GM12878 (cell line): ENCODE measurements around the gene CA5A. TPM values are rescaled to one million over a fixed set of nuclear protein-coding genes. Genes with fewer than 3 reads are reported as not detected.

Source experiments
- ATF3 ChIP-seq: IDR thresholded peaks from 2 replicates; pipeline ENCODE4 v1.6.1; 2011; ENCODE audit warnings: low read depth, mild to moderate bottlenecking, low read length, moderate library complexity, borderline replicate concordance; ENCODE audit errors: extremely low read depth
- JUNB ChIP-seq: IDR thresholded peaks from 2 replicates; pipeline ENCODE4 v1.6.1; 2016; ENCODE audit warnings: antibody characterized with exemption, mild to moderate bottlenecking
- MAX ChIP-seq: IDR thresholded peaks from 2 replicates; pipeline ENCODE4 v1.6.1; 2012; ENCODE audit warnings: low read depth, low read length, improper control_type of control experiment
- MEF2B ChIP-seq: fragments of 450-650 bp; IDR thresholded peaks from 2 replicates; pipeline ENCODE4 v1.6.1; 2018; ENCODE audit warnings: mild to moderate bottlenecking, moderate library complexity; ENCODE audit not compliant: partially characterized antibody, poor library complexity, severe bottlenecking
- RAD51 ChIP-seq: fragments of 450-650 bp; IDR thresholded peaks from 2 replicates; pipeline ENCODE4 v1.6.1; 2016; ENCODE audit warnings: moderate library complexity, mild to moderate bottlenecking, inconsistent platforms
- SKIL ChIP-seq: fragments of 450-650 bp; IDR thresholded peaks from 2 replicates; pipeline ENCODE4 v1.6.1; 2017; ENCODE audit warnings: mild to moderate bottlenecking, low read depth, inconsistent platforms; ENCODE audit not compliant: poor library complexity, severe bottlenecking
- STAT1 ChIP-seq: fragments of 450-650 bp; conservative IDR thresholded peaks from 2 replicates; pipeline ENCODE4 v1.6.1; 2014; ENCODE audit warnings: antibody characterized with exemption, mild to moderate bottlenecking
- ZNF592 ChIP-seq: fragments of 450-650 bp; IDR thresholded peaks from 2 replicates; pipeline ENCODE4 v1.6.1; 2017; ENCODE audit warnings: mild to moderate bottlenecking, moderate library complexity
- ZNF622 ChIP-seq: fragments of 450-650 bp; IDR thresholded peaks from 2 replicates; pipeline ENCODE4 v1.6.1; 2017; ENCODE audit warnings: mild to moderate bottlenecking, inconsistent platforms
- polyA plus RNA-seq, 11 experiments: library from polyadenylated mRNA; depleted of rRNA in 4 of 11; unstranded in 6 of 11; stranded (reverse) in 5 of 11; fragments of >200 nt; fragmentation: Nextera tagmentation in 4 of 11; fragmentation: Illumina TruSeq in 1 of 11; extraction: Ambion mirVana in 4 of 11; extraction: Trizol in 1 of 11; gene quantifications; 1 replicate in 1 of 11; 2 replicates in 10 of 11; pipeline versions ENCODE4 v1.2.1 to v1.2.3, GENCODE V29; 2011 to 2016; ENCODE audit warnings: inconsistent platforms in 2 of 11, missing spikeins in 2 of 11, low read depth in 1 of 11
- total RNA-seq, 4 experiments: library from RNA; depleted of rRNA in 3 of 4; stranded (reverse); fragments of >200 nt in 3 of 4; fragmentation: Illumina TruSeq in 1 of 4; extraction: Trizol in 1 of 4; gene quantifications; 2 replicates each; pipeline versions ENCODE4 v1.2.1 to v1.2.3, GENCODE V29; 2013 to 2021
- TF ChIP-seq, protein P1 (sequence below): fragments of 450-650 bp; IDR thresholded peaks from 2 replicates; pipeline ENCODE4 v1.6.1; 2017; ENCODE audit warnings: mild to moderate bottlenecking
- TF ChIP-seq, protein P2 (sequence below): IDR thresholded peaks from 2 replicates; pipeline ENCODE4 v1.6.1; 2011; ENCODE audit warnings: borderline replicate concordance, low read depth, mild to moderate bottlenecking, moderate library complexity, low read length; ENCODE audit not compliant: insufficient read depth, poor library complexity, severe bottlenecking
- TF ChIP-seq, protein P3 (sequence below): fragments of 450-650 bp; IDR thresholded peaks from 2 replicates; pipeline ENCODE4 v1.6.1; 2017; ENCODE audit warnings: mild to moderate bottlenecking, moderate library complexity

CA5A gene
- total and polyA plus RNA-seq, 10 of the 15 experiments (the other 5 are each of a cell fraction or from before 2014, with no cell fraction given) = not detected

DNA sequence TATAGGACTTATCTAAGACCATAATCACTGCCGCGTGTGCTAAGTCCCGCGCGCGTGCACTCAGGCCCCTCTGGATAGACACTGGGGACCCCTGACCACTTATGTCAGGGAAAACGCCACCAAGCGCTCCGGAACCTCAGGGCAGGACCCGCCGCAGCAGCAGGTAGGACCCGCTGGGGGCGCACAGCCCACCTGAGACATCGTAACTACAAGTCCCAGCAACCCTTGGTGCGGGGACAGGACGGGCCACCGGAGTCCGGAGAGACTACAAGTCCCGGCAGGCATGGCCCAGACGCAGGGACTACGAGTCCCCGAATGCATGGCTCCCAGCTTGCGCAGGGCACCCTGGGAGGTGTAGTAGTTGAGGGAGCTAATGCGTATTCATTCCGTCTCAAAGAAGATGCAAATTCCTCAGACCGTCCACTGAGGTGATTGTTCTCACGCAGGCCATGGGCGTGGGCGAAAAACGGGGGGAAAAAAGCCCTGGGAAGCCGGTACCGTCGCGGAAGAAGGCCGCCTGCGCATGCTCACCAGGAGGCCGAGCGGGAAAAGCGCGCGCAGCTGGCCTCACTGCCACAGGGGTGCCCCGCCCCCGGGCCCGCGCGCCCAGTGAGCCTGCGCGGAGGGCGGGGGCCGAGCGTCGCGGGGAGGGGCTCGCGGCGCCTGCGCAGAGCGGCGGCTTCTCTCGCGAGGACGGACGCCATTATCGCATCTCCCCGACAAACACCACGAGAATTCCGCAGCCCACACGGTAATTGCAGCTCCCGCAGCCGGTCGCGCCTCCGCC is 14.6 kb upstream of the CA5A start, which contains the start of gene BANP (continued):
- TF ChIP-seq, protein P1, sequence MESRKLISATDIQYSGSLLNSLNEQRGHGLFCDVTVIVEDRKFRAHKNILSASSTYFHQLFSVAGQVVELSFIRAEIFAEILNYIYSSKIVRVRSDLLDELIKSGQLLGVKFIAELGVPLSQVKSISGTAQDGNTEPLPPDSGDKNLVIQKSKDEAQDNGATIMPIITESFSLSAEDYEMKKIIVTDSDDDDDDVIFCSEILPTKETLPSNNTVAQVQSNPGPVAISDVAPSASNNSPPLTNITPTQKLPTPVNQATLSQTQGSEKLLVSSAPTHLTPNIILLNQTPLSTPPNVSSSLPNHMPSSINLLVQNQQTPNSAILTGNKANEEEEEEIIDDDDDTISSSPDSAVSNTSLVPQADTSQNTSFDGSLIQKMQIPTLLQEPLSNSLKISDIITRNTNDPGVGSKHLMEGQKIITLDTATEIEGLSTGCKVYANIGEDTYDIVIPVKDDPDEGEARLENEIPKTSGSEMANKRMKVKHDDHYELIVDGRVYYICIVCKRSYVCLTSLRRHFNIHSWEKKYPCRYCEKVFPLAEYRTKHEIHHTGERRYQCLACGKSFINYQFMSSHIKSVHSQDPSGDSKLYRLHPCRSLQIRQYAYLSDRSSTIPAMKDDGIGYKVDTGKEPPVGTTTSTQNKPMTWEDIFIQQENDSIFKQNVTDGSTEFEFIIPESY = no peak
- TF ChIP-seq ZNF622 (no peak), SKIL (no peak), ATF3 (peak; percentile 47; the same call in 1 of the 2 replicates), ZNF592 (no peak), STAT1 (peak; percentile 99), JUNB (no peak), RAD51 (no peak), MAX (peak; percentile 31; the same call in 1 of the 2 replicates), MEF2B (peak; percentile 64)
- TF ChIP-seq, protein P2, sequence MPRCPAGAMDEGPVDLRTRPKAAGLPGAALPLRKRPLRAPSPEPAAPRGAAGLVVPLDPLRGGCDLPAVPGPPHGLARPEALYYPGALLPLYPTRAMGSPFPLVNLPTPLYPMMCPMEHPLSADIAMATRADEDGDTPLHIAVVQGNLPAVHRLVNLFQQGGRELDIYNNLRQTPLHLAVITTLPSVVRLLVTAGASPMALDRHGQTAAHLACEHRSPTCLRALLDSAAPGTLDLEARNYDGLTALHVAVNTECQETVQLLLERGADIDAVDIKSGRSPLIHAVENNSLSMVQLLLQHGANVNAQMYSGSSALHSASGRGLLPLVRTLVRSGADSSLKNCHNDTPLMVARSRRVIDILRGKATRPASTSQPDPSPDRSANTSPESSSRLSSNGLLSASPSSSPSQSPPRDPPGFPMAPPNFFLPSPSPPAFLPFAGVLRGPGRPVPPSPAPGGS = no peak
- TF ChIP-seq, protein P3, sequence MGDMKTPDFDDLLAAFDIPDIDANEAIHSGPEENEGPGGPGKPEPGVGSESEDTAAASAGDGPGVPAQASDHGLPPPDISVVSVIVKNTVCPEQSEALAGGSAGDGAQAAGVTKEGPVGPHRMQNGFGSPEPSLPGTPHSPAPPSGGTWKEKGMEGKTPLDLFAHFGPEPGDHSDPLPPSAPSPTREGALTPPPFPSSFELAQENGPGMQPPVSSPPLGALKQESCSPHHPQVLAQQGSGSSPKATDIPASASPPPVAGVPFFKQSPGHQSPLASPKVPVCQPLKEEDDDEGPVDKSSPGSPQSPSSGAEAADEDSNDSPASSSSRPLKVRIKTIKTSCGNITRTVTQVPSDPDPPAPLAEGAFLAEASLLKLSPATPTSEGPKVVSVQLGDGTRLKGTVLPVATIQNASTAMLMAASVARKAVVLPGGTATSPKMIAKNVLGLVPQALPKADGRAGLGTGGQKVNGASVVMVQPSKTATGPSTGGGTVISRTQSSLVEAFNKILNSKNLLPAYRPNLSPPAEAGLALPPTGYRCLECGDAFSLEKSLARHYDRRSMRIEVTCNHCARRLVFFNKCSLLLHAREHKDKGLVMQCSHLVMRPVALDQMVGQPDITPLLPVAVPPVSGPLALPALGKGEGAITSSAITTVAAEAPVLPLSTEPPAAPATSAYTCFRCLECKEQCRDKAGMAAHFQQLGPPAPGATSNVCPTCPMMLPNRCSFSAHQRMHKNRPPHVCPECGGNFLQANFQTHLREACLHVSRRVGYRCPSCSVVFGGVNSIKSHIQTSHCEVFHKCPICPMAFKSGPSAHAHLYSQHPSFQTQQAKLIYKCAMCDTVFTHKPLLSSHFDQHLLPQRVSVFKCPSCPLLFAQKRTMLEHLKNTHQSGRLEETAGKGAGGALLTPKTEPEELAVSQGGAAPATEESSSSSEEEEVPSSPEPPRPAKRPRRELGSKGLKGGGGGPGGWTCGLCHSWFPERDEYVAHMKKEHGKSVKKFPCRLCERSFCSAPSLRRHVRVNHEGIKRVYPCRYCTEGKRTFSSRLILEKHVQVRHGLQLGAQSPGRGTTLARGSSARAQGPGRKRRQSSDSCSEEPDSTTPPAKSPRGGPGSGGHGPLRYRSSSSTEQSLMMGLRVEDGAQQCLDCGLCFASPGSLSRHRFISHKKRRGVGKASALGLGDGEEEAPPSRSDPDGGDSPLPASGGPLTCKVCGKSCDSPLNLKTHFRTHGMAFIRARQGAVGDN = no peak; the same call in 1 of the 2 replicates
